Activated naive CD4-positive, alpha-beta T cell treated with anti-CD3 and anti-CD28 coated beads for 36 hours (primary cell): Measurements from ENCODE around the gene SPATS2L. TPM values are rescaled to one million over a fixed set of nuclear protein-coding genes. Genes with fewer than 3 reads are reported as not detected.
A peak's percentile ranks its signal among the peaks of the same experiment; 100 is the strongest.

ENCODE experiments used
- CTCF ChIA-PET: fragments of 350-600 bp; sonication (Branson Sonifier 250); formaldehyde crosslinking; loops from one replicate; lab custom pipeline; 2021; ENCODE audit warnings: antibody characterized with exemption; lab: Charles Lee
- DNase-seq: peaks from one replicate; pipeline ENCODE4 v3.0.0-alpha.2; 2020
- H3K27ac Mint-ChIP-seq: one replicate; pipeline ENCODE4 v1.8.0; 2021; ENCODE audit warnings: mild to moderate bottlenecking, mixed read lengths
- H3K27me3 Mint-ChIP-seq: one replicate; pipeline ENCODE4 v1.8.0; 2021; ENCODE audit warnings: low read depth, mixed read lengths
- H3K36me3 Mint-ChIP-seq: one replicate; pipeline ENCODE4 v1.8.0; 2021; ENCODE audit warnings: low read depth, mixed read lengths
- H3K4me1 Mint-ChIP-seq: one replicate; pipeline ENCODE4 v1.8.0; 2021; ENCODE audit warnings: low read depth, mixed read lengths
- H3K4me3 Mint-ChIP-seq: one replicate; pipeline ENCODE4 v1.8.0; 2021; ENCODE audit warnings: mild to moderate bottlenecking, moderate library complexity, mixed read lengths
- H3K9me3 Mint-ChIP-seq: one replicate; pipeline ENCODE4 v1.8.0; 2021; ENCODE audit warnings: mixed read lengths
- intact Hi-C: fragments of 100-400 bp; cut with micrococcal nuclease; formaldehyde crosslinking; loops from one replicate; pipeline ENCODE4 v1.15.1; 2023
- total RNA-seq, 2 experiments: library from RNA; stranded (reverse); gene quantifications; one replicate each; pipeline ENCODE4 v1.2.3, GENCODE V29; 2021

Gene SPATS2L
- total RNA-seq, 2 experiments from 2014 or later = 8.9 to 10.9 TPM

- DNase-seq = no peak
- no peaks in the 10 kb centered on the region for H3K9me3 Mint-ChIP-seq
- H3K36me3 Mint-ChIP-seq = peaks cover 2% of the 10 kb centered on the region
- H3K27ac Mint-ChIP-seq = no peak overlapping the region
- no peak overlapping the region for H3K4me3 Mint-ChIP-seq
- no peaks in the 10 kb centered on the region for H3K4me1 Mint-ChIP-seq
- CTCF ChIA-PET = interaction anchor here (1.3 kb wide), 2 partner anchors 9 to 24 kb away, joined by 3 read pairs; no protein-coding TSS in a partner anchor
- intact Hi-C loops = no loop called here
- H3K27me3 Mint-ChIP-seq = no peaks in the 10 kb centered on the region
These were observed 39.5 kb downstream of the SPATS2L start for GRCh38 chr2:200345975-200346374.

DNA sequence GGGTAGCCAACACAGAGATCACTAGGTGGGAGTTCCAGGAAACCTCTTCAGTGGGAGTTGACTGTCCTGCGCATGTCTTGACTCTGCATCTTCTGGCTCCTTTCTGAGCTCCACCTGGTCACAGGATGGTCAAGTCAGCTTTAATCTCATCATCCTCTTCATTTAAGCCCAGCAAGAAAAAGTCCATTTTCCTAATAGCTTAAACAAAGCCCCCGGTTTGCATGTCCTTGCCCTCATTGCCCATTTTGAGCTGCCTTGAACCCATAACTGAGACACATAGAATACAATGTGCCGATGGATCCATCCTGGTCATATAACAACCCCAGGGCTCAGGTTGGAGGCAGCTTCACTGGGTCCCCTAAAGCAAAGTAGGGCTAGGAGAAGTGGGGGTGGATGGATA, 40.8 kb downstream of the SPATS2L start:
- Mint-ChIP-seq H3K9me3 (no peaks in the 10 kb centered on the region), H3K4me1 (no peaks in the 10 kb centered on the region), H3K36me3 (peaks cover 2% of the 10 kb centered on the region), H3K27ac (no peak overlapping the region), H3K27me3 (no peaks in the 10 kb centered on the region), H3K4me3 (no peak overlapping the region)
- CTCF ChIA-PET = interaction anchor here (0.5 to 1.3 kb wide), 2 partner anchors 21 to 23 kb away, joined by 3 read pairs; no protein-coding TSS in a partner anchor
- DNase-seq = no peak
- intact Hi-C loops = no loop called here

DNA sequence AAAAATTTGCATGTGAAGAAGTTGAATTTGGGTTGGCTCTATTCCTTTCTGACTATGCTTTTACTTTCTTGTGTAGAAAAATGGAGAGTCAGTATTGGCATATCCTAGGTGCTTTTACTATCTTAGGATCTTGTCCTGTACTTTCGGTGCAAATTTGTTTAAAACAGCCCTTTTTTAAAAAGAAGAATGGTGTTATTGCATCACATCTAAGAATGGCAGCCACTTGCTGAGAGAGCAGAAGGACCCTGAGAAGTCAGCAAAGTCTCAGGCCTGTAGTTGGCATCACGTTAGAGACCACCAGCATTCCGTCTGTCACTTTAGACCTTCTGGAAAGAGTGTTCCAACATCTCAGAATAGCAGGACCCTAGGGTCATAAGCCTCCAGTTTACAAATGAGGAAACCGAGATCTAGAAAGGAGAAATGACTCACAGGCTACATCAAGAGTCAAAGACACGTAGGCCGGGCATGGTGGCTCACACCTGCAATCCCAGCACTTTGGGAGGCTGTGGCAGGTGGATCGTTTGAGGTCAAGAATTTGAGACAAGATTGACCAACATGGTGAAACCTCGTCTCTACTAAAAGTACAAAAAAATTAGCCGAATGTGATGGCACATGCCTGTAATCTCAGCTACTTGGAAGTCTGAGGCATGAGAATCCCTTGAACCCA, 42.5 kb downstream of the SPATS2L start:
- CTCF ChIA-PET = no interaction called here
- no peak overlapping the region for H3K4me3 Mint-ChIP-seq
- H3K4me1 Mint-ChIP-seq = no peaks in the 10 kb centered on the region
- no peaks in the 10 kb centered on the region for H3K27me3 Mint-ChIP-seq
- no peaks in the 10 kb centered on the region for H3K9me3 Mint-ChIP-seq
- no peak for DNase-seq
- H3K27ac Mint-ChIP-seq = no peak overlapping the region
- peaks cover 2% of the 10 kb centered on the region for H3K36me3 Mint-ChIP-seq
- intact Hi-C loops = no loop called here

- no peaks in the 10 kb centered on the region for H3K36me3 Mint-ChIP-seq
- CTCF ChIA-PET = no interaction called here
- no peak for DNase-seq
These were observed 43.4 kb downstream of the SPATS2L start for GRCh38 chr2:200349868-200350267.

GRCh38 chr2:200350850-200351285, 44.4 kb downstream of the SPATS2L start:
- DNase-seq = no peak
- CTCF ChIA-PET = no interaction called here
- H3K27ac Mint-ChIP-seq = peak overlapping the region; percentile 2
- H3K36me3 Mint-ChIP-seq = no peaks in the 10 kb centered on the region
- no peaks in the 10 kb centered on the region for H3K9me3 Mint-ChIP-seq
- H3K27me3 Mint-ChIP-seq = no peaks in the 10 kb centered on the region
- intact Hi-C loops = no loop called here
- H3K4me1 Mint-ChIP-seq = no peaks in the 10 kb centered on the region
- no peak overlapping the region for H3K4me3 Mint-ChIP-seq

More at GRCh38 chr2:200349868-200350267, 43.4 kb downstream of the SPATS2L start:
- Mint-ChIP-seq H3K9me3 (no peaks in the 10 kb centered on the region), H3K27me3 (no peaks in the 10 kb centered on the region), H3K4me1 (no peaks in the 10 kb centered on the region), H3K4me3 (no peak overlapping the region), H3K27ac (no peak overlapping the region)
- intact Hi-C loops = no loop called here

DNA sequence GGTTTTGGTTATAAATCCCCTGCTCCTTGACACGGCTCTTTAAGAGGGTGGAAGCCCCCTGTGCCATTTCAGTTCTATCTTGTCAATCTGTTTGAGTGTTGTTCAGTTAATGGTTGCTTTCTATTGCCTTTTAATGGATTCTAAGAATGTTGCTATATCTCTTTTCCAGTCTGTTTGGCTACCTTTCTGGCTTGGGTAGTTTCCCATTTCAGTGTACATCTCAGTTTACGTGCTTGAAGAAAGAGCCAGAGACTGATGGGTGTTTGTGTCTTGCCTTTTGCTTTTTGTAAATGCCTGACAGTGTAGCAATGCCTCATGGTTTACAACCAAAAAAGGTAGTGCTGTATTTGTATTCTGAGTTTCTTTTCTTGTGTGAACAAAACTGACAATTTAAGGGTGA, 45.3 kb downstream of the SPATS2L start:
- no peaks in the 10 kb centered on the region for H3K4me1 Mint-ChIP-seq
- no peak overlapping the region for H3K4me3 Mint-ChIP-seq
- no peaks in the 10 kb centered on the region for H3K27me3 Mint-ChIP-seq
- H3K27ac Mint-ChIP-seq = no peak overlapping the region
- no peak for DNase-seq
- intact Hi-C loops = no loop called here
- CTCF ChIA-PET = no interaction called here
- H3K9me3 Mint-ChIP-seq = no peaks in the 10 kb centered on the region
- H3K36me3 Mint-ChIP-seq = no peaks in the 10 kb centered on the region

DNA sequence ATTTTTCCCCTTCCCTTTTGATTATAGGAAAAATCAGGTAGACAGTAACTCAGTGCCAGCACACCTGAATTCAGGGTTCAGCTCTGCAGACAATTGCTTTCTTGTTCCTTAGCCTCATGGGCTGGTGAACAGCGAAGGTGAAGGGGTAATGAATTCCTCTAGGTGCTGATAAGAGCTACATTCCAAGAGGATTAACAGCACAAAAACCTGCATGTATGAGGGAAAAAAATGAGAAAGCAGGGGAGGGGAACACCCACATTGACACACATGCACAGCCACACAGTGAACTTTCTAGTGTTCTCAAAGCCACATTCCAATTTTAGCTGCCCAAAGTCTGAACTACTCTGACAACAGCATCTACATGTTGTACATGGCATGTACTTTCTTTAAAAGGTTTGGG, 46.1 kb downstream of the SPATS2L start:
- Mint-ChIP-seq H3K27me3 (no peaks in the 10 kb centered on the region), H3K36me3 (no peaks in the 10 kb centered on the region), H3K9me3 (no peaks in the 10 kb centered on the region), H3K27ac (no peak overlapping the region), H3K4me3 (no peak overlapping the region), H3K4me1 (no peaks in the 10 kb centered on the region)
- no peak for DNase-seq
- CTCF ChIA-PET = interaction anchor here (2.4 kb wide), 1 partner anchor 130 kb away, joined by 5 read pairs; no protein-coding TSS in a partner anchor
- intact Hi-C loops = no loop called here

DNA sequence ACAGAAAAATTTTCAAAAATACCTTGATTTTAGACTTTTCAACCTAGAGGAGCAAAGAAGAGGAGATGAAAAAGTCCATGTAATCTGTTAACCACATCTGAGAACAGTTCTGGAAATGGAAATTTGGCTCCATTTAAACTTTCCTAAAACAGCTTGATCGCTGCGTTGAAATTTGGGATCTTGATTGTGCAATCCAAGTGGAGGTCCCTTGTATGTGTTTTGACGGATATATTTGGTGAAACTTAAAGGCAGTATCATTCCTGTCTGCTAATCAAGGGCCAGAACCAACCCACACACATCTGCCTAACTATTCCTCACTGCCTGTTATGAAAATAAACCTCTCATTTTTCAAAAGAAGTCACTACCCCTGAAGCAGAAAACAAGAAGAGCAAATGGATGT, 46.6 kb downstream of the SPATS2L start:
- intact Hi-C loops = no loop called here

GRCh38 chr2:200353874-200354273, 47.4 kb downstream of the SPATS2L start:
- Mint-ChIP-seq H3K9me3 (no peaks in the 10 kb centered on the region), H3K27ac (no peak overlapping the region), H3K27me3 (no peaks in the 10 kb centered on the region), H3K4me3 (no peak overlapping the region), H3K4me1 (no peaks in the 10 kb centered on the region), H3K36me3 (no peaks in the 10 kb centered on the region)
- CTCF ChIA-PET = interaction anchor here (2.4 kb wide), 1 partner anchor 129 kb away, joined by 5 read pairs; no protein-coding TSS in a partner anchor
- DNase-seq = no peak
- intact Hi-C loops = no loop called here

More for the DNA sequence above, 46.6 kb downstream of the SPATS2L start:
- no peak overlapping the region for H3K4me3 Mint-ChIP-seq
- H3K27me3 Mint-ChIP-seq = no peaks in the 10 kb centered on the region
- no peak overlapping the region for H3K27ac Mint-ChIP-seq
- no peaks in the 10 kb centered on the region for H3K4me1 Mint-ChIP-seq
- CTCF ChIA-PET = interaction anchor here (2.4 kb wide), 1 partner anchor 130 kb away, joined by 5 read pairs; no protein-coding TSS in a partner anchor
- no peaks in the 10 kb centered on the region for H3K36me3 Mint-ChIP-seq
- DNase-seq = no peak
- no peaks in the 10 kb centered on the region for H3K9me3 Mint-ChIP-seq

GRCh38 chr2:200354833-200355751, 48.6 kb downstream of the SPATS2L start:
- intact Hi-C loops = no loop called here
- H3K4me3 Mint-ChIP-seq = no peak overlapping the region
- H3K4me1 Mint-ChIP-seq = no peaks in the 10 kb centered on the region
- no peaks in the 10 kb centered on the region for H3K36me3 Mint-ChIP-seq
- DNase-seq = no peak
- H3K27ac Mint-ChIP-seq = no peak overlapping the region
- no peaks in the 10 kb centered on the region for H3K27me3 Mint-ChIP-seq
- CTCF ChIA-PET = interaction anchor here (0.6 to 2.4 kb wide), 4 partner anchors 9 to 194 kb away, joined by 3 to 5 read pairs (median 4); no protein-coding TSS in a partner anchor
- H3K9me3 Mint-ChIP-seq = no peaks in the 10 kb centered on the region

DNA sequence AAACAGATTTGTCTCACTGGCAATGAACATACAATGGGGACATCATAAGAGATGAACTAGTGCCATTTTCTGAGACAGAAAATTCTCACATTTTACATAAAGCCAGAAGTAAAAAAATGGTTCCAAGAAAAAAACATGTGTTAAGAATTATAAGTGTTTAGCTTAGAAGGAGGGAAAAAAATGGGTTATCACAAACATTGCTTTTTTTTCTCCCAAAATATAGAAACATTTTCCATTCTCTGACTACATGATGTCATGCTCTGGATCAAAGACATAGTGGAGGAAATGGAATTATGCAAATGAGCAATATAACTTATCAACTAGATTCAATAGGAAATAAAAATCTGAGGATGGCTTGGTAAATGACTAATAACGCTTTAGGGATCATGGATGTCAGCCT, 49.8 kb downstream of the SPATS2L start:
- Mint-ChIP-seq H3K9me3 (no peaks in the 10 kb centered on the region), H3K36me3 (no peaks in the 10 kb centered on the region), H3K4me3 (no peak overlapping the region), H3K27me3 (no peaks in the 10 kb centered on the region), H3K4me1 (no peaks in the 10 kb centered on the region), H3K27ac (no peak overlapping the region)
- no peak for DNase-seq
- CTCF ChIA-PET = no interaction called here
- intact Hi-C loops = no loop called here

GRCh38 chr2:200356857-200357384, 50.4 kb downstream of the SPATS2L start:
- no peak for DNase-seq
- Mint-ChIP-seq H3K4me1 (no peaks in the 10 kb centered on the region), H3K4me3 (no peak overlapping the region), H3K9me3 (no peaks in the 10 kb centered on the region), H3K36me3 (no peaks in the 10 kb centered on the region), H3K27ac (no peak overlapping the region), H3K27me3 (no peaks in the 10 kb centered on the region)
- CTCF ChIA-PET = no interaction called here
- intact Hi-C loops = no loop called here
